BLaER1 (cell line): ENCODE results near the gene ATG101.
A peak's percentile ranks its signal among the peaks of the same experiment; 100 is the strongest.

Experiments
- H3K27ac ChIP-seq: shearing (Covaris generic); formaldehyde crosslinking; 2 replicates; pipeline ENCODE4 v1.8.1; 2022
- H3K27me3 ChIP-seq: shearing (Covaris generic); formaldehyde crosslinking; 2 replicates; pipeline ENCODE4 v1.8.1; 2022
- H3K36me3 ChIP-seq: shearing (Covaris generic); formaldehyde crosslinking; 2 replicates; pipeline ENCODE4 v1.8.1; 2022
- H3K4me1 ChIP-seq: shearing (Covaris generic); formaldehyde crosslinking; 2 replicates; pipeline ENCODE4 v1.8.1; 2022
- H3K4me2 ChIP-seq: shearing (Covaris generic); formaldehyde crosslinking; 2 replicates; pipeline ENCODE4 v1.8.1; 2022
- H3K4me3 ChIP-seq: shearing (Covaris generic); formaldehyde crosslinking; 2 replicates; pipeline ENCODE4 v1.8.1; 2022
- H3K9ac ChIP-seq: shearing (Covaris generic); formaldehyde crosslinking; 2 replicates; pipeline ENCODE4 v1.8.1; 2022
- H3K9me3 ChIP-seq: shearing (Covaris generic); formaldehyde crosslinking; 2 replicates; pipeline ENCODE4 v1.8.1; 2022
- H4K20me1 ChIP-seq: shearing (Covaris generic); formaldehyde crosslinking; 2 replicates; pipeline ENCODE4 v1.8.1; 2022
- Cebpa-rat ChIP-seq: shearing (Covaris generic); IDR thresholded peaks from 2 replicates; pipeline ENCODE4 v1.8.1; 2022

Gene ATG101

GRCh38 chr12:52029685-52030084, 40.1 kb upstream of the ATG101 start:
- Histone ChIP-seq H3K9ac (0 out of 2 replicates have a peak overlapping the region, but pooled peaks have one; percentile 29), H3K27ac (0 out of 2 replicates have a peak overlapping the region, but pooled peaks have one; percentile 9), H3K4me2 (peak overlapping the region; percentile 74), H3K4me3 (no peak overlapping the region), H3K4me1 (peaks cover 84% of the 10 kb centered on the region), H3K9me3 (no peaks in the 10 kb centered on the region), H3K36me3 (no peaks in the 10 kb centered on the region), H4K20me1 (no peaks in the 10 kb centered on the region), H3K27me3 (no peaks in the 10 kb centered on the region)
- TF ChIP-seq Cebpa-rat = no peak

- peak overlapping the region; percentile 4; the same call in 1 of the 2 replicates for H3K9ac ChIP-seq
- H3K27ac ChIP-seq = 0 out of 2 replicates have a peak overlapping the region, but pooled peaks have one; percentile 0
- H3K4me3 ChIP-seq = 0 out of 2 replicates have a peak overlapping the region, but pooled peaks have one; percentile 11
Observed at GRCh38 chr12:52032446-52032803, 37.4 kb upstream of the ATG101 start.

GRCh38 chr12:52032804-52033445, 36.9 kb upstream of the ATG101 start:
- TF ChIP-seq Cebpa-rat = no peak
- Histone ChIP-seq H3K27me3 (no peaks in the 10 kb centered on the region), H3K4me3 (peak overlapping the region; percentile 60), H3K9me3 (no peaks in the 10 kb centered on the region), H4K20me1 (no peaks in the 10 kb centered on the region), H3K9ac (peak overlapping the region; percentile 71; the same call in 1 of the 2 replicates), H3K4me2 (peak overlapping the region; percentile 97), H3K36me3 (no peaks in the 10 kb centered on the region), H3K4me1 (peaks cover 74% of the 10 kb centered on the region), H3K27ac (peak overlapping the region; percentile 76)

More at GRCh38 chr12:52032446-52032803, 37.4 kb upstream of the ATG101 start:
- Histone ChIP-seq H3K27me3 (no peaks in the 10 kb centered on the region), H4K20me1 (no peaks in the 10 kb centered on the region), H3K4me2 (peak overlapping the region; percentile 97), H3K4me1 (peaks cover 78% of the 10 kb centered on the region), H3K36me3 (no peaks in the 10 kb centered on the region), H3K9me3 (no peaks in the 10 kb centered on the region)
- no peak for TF ChIP-seq Cebpa-rat

GRCh38 chr12:52033446-52034140, 36.2 kb upstream of the ATG101 start:
- H3K27ac ChIP-seq = peak overlapping the region; percentile 76
- no peak for TF ChIP-seq Cebpa-rat
- H3K9me3 ChIP-seq = no peaks in the 10 kb centered on the region
- peak overlapping the region; percentile 60 for H3K4me3 ChIP-seq
- H3K27me3 ChIP-seq = no peaks in the 10 kb centered on the region
- peaks cover 80% of the 10 kb centered on the region for H3K4me1 ChIP-seq
- no peaks in the 10 kb centered on the region for H3K36me3 ChIP-seq
- peak overlapping the region; percentile 71; the same call in 1 of the 2 replicates for H3K9ac ChIP-seq
- peak overlapping the region; percentile 97 for H3K4me2 ChIP-seq
- H4K20me1 ChIP-seq = peaks cover 5% of the 10 kb centered on the region

GRCh38 chr12:52035190-52035589, 34.6 kb upstream of the ATG101 start:
- no peaks in the 10 kb centered on the region for H3K36me3 ChIP-seq
- H3K9me3 ChIP-seq = no peaks in the 10 kb centered on the region
- no peak overlapping the region for H3K4me3 ChIP-seq
- no peak overlapping the region for H3K9ac ChIP-seq
- no peaks in the 10 kb centered on the region for H3K27me3 ChIP-seq
- peaks cover 81% of the 10 kb centered on the region for H3K4me1 ChIP-seq
- H4K20me1 ChIP-seq = peaks cover 21% of the 10 kb centered on the region
- TF ChIP-seq Cebpa-rat = no peak
- H3K27ac ChIP-seq = no peak overlapping the region
- H3K4me2 ChIP-seq = peak overlapping the region; percentile 97

GRCh38 chr12:52035926-52036325, 33.9 kb upstream of the ATG101 start:
- H3K27ac ChIP-seq = peak overlapping the region; percentile 67
- no peaks in the 10 kb centered on the region for H3K9me3 ChIP-seq
- no peak overlapping the region for H3K9ac ChIP-seq
- H3K36me3 ChIP-seq = no peaks in the 10 kb centered on the region
- no peak overlapping the region for H3K4me3 ChIP-seq
- no peaks in the 10 kb centered on the region for H3K27me3 ChIP-seq
- peaks cover 78% of the 10 kb centered on the region for H3K4me1 ChIP-seq
- no peak for TF ChIP-seq Cebpa-rat
- H4K20me1 ChIP-seq = peaks cover 29% of the 10 kb centered on the region
- H3K4me2 ChIP-seq = peak overlapping the region; percentile 97

GRCh38 chr12:52036587-52037171, 33.1 kb upstream of the ATG101 start:
- peak overlapping the region; percentile 70 for H3K9ac ChIP-seq
- H3K4me3 ChIP-seq = peak overlapping the region; percentile 85
- H3K4me1 ChIP-seq = peaks cover 85% of the 10 kb centered on the region
- H3K27me3 ChIP-seq = no peaks in the 10 kb centered on the region
- peaks cover 36% of the 10 kb centered on the region for H4K20me1 ChIP-seq
- TF ChIP-seq Cebpa-rat = no peak
- H3K27ac ChIP-seq = peak overlapping the region; percentile 67
- H3K4me2 ChIP-seq = peak overlapping the region; percentile 97
- H3K36me3 ChIP-seq = no peaks in the 10 kb centered on the region
- H3K9me3 ChIP-seq = no peaks in the 10 kb centered on the region

- Histone ChIP-seq H3K9ac (peak overlapping the region; percentile 89), H4K20me1 (peaks cover 43% of the 10 kb centered on the region), H3K4me3 (peak overlapping the region; percentile 85), H3K27me3 (no peaks in the 10 kb centered on the region), H3K4me2 (peak overlapping the region; percentile 97), H3K36me3 (peaks cover 1% of the 10 kb centered on the region; the same call in 1 of the 2 replicates), H3K27ac (peak overlapping the region; percentile 87), H3K9me3 (no peaks in the 10 kb centered on the region), H3K4me1 (peaks cover 85% of the 10 kb centered on the region)
- TF ChIP-seq Cebpa-rat = no peak
Observed at GRCh38 chr12:52037248-52037861, 32.4 kb upstream of the ATG101 start.

- H3K27ac ChIP-seq = no peak overlapping the region
- peaks cover 88% of the 10 kb centered on the region for H3K4me1 ChIP-seq
- H3K36me3 ChIP-seq = peaks cover 12% of the 10 kb centered on the region
- H3K9me3 ChIP-seq = no peaks in the 10 kb centered on the region
- TF ChIP-seq Cebpa-rat = no peak
- H4K20me1 ChIP-seq = peaks cover 52% of the 10 kb centered on the region
- peak overlapping the region; percentile 39; the same call in 1 of the 2 replicates for H3K9ac ChIP-seq
- no peaks in the 10 kb centered on the region for H3K27me3 ChIP-seq
- H3K4me3 ChIP-seq = peak overlapping the region; percentile 85
- H3K4me2 ChIP-seq = peak overlapping the region; percentile 97
Observed at GRCh38 chr12:52038447-52038846, 31.3 kb upstream of the ATG101 start.
